CD4-positive, alpha-beta T cell treated with Interleukin-4 for 4 hours (primary cell): ENCODE data around the gene EDNRA.
A peak's percentile ranks its signal among the peaks of the same experiment; 100 is the strongest.

ENCODE experiments used
- DNase-seq: peaks from one replicate; pipeline ENCODE4 v3.0.0-alpha.2; 2020

EDNRA gene

DNA sequence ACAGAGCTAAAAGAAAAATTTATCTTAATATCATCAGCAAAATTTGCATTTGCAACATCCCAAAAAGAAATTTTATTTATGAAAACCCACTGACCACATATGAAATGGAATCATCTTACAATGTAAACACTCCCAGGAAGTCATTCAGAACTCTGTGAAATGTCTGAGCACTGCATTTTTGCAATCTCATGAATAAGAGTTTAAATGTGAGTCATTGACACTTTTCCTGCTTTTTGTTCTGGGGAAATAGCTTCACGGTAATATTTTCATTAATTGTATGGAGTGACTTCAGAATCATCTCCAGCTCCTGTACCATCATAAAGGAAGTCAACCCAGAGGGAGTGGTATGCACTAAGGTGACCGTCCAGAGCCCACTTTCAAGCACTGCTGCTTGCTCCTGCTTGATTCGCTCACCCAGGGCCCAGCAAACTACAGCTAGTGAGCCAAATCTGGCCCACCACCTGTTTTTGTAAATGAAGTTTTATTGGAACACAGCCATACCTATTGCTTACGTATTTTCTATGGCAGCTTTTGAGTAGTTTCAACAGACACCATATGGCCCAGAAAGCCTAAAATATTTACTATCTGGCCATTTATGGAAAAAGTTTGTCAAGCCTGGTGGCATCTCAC is 17.2 kb downstream of the EDNRA start:
- DNase-seq, result no peak

DNA sequence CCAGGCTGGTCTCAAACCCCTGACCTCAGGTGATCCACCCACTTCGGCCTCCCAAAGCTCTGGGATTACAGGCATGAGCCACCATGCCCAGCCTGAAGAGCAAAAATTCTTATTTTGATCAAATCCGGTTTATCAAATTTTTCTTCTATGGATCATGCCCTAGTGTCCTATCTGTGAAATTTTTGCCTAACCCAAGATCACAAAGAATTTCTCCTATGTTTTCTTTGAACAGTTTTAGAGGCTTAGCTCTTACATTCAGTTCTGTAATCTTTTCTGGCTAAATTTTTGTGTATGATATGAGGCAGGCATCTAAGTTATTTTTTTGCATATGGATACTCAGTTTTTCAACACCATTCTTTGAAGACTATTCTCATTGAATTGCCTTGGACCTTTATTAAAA is 27.4 kb downstream of the EDNRA start:
- no peak for DNase-seq

DNA sequence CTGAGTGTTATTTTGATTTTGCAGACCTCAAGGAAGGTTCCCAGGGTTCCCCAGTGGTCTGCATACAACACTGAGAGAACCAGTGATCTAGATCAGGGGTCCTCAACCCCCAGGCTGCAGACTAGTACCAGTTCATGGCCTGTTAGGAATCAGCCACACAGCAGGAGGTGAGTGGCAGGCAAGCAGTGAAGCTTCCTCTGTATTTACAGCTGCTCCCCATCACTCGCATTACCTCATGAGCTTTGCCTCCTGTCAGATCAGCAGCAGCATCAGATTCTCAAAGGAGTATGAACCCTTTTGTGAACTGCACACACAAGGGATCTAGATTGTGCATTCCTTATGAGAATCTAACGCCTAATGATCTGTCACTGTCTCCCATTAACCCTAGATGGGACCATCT is 28.5 kb downstream of the EDNRA start:
- DNase-seq, result no peak

DNA sequence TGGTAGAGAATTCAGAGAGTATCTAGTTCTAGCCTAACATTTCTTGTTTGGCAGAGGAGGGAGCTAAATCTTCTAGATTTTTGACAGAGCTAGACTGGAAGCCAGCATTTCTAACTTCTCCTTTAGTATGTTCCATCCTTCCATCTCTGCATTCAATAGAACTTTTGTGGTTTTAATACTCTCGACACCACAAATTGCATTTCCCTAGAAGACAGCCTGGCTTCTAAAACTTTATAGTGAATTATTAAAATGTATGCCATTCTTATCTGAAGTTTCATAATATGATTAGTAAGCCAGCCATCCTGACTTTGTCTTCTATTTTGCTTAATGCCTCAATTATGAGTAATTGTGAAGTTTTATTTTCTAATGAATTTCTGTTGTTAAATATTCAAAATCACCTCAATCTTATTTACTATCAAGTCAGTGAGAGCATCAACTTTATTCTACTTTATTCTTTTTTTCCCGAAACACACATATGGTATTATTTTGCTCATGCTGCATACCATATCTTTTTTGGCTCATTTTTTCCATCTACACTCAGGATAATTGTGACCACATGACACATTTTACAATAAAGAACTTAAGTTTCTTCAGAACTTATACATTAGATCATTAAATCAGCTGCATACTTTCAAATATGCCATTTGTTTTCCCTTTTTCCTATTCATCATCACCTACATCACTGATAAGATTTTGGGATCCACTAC is 30.2 kb downstream of the EDNRA start:
- DNase-seq, result no peak

GRCh38 chr4:147513091-147513490 is 32.2 kb downstream of the EDNRA start:
- DNase-seq, result no peak

DNA sequence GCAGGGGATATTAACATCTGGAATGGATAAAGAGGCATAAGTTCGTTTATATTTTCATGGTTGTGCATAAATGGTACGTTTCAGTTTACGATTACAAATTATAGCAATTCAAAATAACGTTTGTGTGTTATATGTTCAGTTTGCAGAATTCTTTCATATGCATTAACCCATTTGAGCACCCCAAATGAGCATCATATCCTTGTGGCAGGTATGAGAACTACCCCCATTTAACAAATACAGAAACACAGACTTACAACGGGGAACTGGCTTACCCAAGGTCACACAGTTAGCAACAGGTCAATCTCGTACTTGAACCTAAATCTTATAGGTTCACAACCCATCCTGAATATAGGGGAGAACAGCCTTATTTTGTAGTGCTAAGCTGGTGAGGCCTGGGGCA is 33.1 kb downstream of the EDNRA start:
- no peak for DNase-seq

- no peak for DNase-seq
Measured at GRCh38 chr4:147515220-147515936, 34.5 kb downstream of the EDNRA start.

GRCh38 chr4:147516133-147516532 is 35.2 kb downstream of the EDNRA start:
- no peak for DNase-seq

- DNase-seq, result no peak
Measured at GRCh38 chr4:147518086-147518485, 37.2 kb downstream of the EDNRA start.

DNA sequence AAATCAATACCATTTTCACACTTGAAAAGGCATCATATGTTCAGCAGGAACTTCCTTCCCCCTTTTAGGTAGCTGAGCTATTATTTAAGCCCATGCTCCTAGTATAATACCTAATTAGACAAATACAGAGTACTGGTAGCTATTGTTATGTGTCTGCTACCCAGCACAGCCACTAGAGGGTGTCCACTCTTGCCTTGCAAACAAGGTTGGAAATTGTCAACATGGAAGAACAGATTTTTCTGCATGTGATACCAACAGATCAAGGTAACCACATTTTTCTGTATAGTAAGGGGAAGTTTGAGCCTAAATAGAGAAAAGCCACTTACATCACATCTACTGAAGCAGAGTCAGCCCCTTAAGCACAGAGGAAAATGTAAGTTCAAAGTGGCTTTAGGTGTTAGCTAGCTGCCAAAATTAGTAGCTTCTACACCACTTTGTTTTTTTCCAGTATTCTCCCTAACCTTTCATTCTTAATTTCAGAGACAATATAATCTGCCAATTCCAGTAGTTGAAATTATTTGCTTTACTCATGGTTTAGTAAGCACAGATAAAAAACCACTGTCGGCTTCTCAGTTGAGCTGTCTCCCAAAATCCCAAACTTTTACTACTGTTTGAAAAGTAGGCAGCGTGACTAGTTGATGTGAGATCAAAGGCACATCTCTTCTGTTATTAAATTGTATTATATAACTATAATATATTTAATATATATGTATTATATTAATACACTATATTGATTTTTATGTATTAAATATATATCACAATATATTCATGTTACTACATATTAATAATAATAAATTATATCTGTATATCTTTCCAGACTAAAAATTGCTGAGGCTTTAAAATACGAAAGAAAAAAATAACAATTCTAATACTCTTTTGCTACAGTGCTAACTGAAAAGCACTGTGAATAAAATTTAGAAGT is 38.2 kb downstream of the EDNRA start:
- peak; percentile 46 for DNase-seq

DNA sequence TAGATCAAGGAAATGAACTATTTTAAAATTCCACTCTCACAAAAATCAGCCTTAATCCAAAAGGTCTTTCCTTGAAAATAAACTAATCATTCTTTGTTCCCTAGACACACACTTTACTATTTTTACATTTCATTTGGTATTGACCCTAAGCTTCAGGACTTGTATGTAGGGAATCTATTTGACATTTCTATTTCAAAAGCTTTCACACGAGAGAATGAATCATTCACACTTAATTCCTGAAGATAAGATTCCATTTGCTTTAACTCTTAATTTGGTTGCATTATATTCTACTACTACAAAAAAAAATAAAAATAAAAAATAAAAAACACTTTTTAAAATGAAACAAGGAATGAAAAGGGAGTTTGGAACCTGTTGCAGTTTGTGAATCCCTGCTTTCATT is 43.7 kb downstream of the EDNRA start:
- no peak for DNase-seq

DNA sequence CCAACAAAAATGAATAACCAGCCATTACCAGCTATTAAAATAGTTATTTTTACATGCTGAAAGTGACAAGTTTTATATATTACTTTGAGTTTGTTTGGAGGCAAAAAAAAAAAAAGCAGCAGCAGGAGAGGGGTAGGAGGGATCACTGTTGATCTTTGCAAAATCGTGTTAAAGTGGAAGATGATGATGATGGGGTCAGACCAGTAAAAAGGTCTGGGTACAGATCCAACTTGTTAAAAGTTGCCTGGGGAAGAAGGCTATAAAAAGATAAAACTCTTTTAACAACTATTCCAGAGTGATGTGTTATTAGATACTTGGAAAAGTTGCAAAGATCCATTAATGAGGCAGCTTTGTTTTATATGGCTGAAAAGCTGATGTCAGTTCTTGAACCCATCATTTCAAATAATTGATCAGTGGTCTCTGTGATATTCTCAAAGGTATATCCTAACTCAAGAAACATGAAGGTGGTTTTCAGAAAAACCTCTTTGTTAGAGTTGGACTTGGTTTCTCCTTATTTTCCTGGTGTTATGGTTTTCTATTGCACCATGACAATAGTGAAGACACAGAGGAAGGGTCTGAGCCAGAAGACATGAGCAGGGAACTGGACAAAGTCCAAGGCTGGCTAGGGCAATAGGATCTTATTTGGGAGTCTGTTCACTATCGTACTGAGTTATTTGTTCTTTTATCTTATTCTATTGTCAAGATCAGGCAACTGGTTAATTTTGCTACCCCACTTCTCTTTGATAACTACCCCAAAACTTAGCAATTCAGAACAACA is 44.8 kb downstream of the EDNRA start:
- no peak for DNase-seq

- no peak for DNase-seq
Measured at GRCh38 chr4:147526272-147526654, 45.4 kb downstream of the EDNRA start.

DNA sequence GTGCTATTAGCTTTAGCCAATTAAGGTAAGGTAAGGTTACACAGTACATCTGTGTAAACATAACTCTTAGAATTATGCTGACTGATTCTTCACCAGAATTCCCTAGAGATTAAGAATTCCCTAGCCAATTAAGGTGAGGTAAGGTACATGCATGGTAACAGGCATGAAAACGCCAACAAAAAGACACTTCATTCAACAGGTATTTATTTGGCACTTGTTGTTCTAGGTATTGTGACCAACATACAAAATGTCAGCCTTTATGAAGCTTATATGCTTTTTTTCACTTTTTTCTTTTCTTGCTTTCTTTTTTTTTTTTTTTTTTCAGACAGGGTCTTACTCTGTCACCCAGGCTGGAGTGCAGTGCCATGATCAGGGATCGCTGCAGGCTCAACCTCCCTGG is 47.2 kb downstream of the EDNRA start:
- DNase-seq, result no peak

- no peak for DNase-seq
Measured at GRCh38 chr4:147530134-147530533, 49.2 kb downstream of the EDNRA start.

DNA sequence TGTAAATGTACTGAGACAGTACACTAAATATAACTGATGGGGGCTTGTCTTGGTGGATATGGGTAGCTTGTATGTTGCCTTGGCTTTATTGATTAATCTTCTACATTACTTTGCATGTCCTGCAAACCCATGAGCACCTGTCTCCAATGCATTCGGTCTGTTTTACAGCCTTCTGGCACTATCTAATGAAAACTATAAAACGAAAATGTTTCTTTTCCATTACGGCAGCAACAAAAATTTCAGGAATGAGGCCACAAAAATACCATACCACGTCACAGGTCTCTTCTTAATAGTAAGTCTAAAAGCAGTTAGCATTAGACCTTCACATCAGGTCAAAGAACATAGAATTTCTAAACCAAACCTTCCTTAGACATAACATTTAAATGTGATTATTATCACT is 49.8 kb downstream of the EDNRA start:
- DNase-seq, result no peak

- no peak for DNase-seq
Measured at GRCh38 chr4:147532896-147533295, 52.0 kb downstream of the EDNRA start.

DNA sequence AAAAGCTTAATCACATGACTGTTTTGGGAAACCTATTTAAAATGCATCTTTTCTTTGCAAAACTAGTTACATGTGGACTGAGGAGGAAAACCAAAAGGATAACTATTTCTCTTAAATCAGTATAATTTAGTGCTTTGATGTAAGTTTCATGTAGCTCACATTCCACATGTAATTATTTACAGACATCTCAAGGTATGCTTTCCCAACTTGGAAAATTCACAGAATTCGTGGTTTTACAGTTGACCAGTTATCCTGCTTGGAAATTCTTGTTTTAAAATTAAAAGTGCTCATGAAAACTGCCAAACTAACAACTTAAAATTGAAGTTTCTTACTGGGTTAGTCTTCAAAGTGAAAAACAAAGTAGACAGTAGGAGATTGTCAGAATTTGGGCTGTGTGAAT is 52.4 kb downstream of the EDNRA start:
- no peak for DNase-seq

DNA sequence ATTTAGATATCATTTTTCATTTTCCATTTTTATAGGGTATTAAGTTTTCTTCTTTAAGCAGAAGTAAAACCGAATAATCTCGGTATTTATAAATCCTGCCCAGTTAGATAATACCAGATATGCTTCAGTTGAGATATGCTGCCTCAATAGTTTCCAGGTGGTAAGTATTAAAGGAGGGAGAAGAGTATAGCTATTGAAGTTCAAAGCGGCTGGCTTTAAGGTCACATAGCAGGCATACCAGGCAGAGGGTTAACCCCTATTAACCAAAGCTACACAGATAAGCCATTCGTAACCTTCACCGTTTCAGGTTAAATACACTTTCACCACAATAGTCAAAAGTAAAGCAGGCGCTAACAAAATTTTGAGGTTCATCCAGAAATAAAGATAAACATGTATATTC is 54.2 kb downstream of the EDNRA start:
- no peak for DNase-seq

DNA sequence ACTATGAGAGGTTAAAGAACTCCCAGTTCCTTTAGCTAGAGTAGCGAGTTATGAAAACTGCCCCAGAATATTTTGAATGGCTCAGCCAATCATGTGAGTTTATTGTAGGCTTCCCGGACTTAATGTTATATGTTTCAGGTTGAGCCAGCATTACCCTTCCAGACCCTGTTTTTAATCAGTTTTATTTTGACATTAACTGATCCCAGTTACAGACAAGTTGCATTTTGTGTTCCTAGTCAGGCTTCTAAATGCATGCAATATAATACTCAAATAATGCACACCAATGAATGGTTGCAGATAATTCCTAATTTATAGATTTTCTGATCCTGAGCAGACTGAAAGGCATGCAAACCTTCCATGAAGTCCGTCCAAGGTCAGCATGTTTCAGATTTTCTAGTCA is 57.8 kb downstream of the EDNRA start:
- DNase-seq, result no peak

GRCh38 chr4:147539959-147540358 is 59.1 kb downstream of the EDNRA start:
- no peak for DNase-seq

- DNase-seq, result no peak
Measured at GRCh38 chr4:147542229-147542990, 61.5 kb downstream of the EDNRA start.
